HEK293 (cell line): Measurements from ENCODE around the gene ASIC4.

Source experiments
- CTCF ChIA-PET: fragments of 350-600 bp; formaldehyde crosslinking; extraction: SDS; loops from one replicate; lab custom pipeline; 2021; ENCODE audit warnings: antibody characterized with exemption; lab: Yijun Ruan, JAX
- POLR2A ChIA-PET: fragments of 300-600 bp; formaldehyde crosslinking; extraction: SDS; loops from one replicate; lab custom pipeline; 2020; ENCODE audit warnings: antibody characterized with exemption, inconsistent platforms; lab: Yijun Ruan, JAX
- H3K27ac ChIP-seq: fragments of 200-500 bp; sonication (Bioruptor generic); 2 replicates; pipeline ENCODE4 v1.5.1; 2014; ENCODE audit warnings: low read depth, low read length, control low read depth, inconsistent platforms; ENCODE audit errors: extremely low read depth
- H3K36me3 ChIP-seq, 2 experiments: fragments of 200-500 bp in 1 of 2; sonication (Bioruptor generic) in 1 of 2; 1 replicate in 1 of 2; 2 replicates in 1 of 2; pipeline ENCODE4 v1.5.1; 2014 to 2017; ENCODE audit warnings: inconsistent platforms in 2 of 2, low read length in 2 of 2; ENCODE audit not compliant: control insufficient read depth in 2 of 2, insufficient read depth in 1 of 2
- H3K4me1 ChIP-seq: fragments of 200-500 bp; sonication (Bioruptor generic); 2 replicates; pipeline ENCODE4 v1.5.1; 2014; ENCODE audit warnings: mild to moderate bottlenecking, low read length, inconsistent platforms; ENCODE audit not compliant: control insufficient read depth, insufficient read depth
- H3K4me3 ChIP-seq: 2 replicates; pipeline ENCODE4 v1.5.1; 2011; ENCODE audit warnings: low read depth, mild to moderate bottlenecking, control low read depth, low read length, moderate library complexity
- H3K9me3 ChIP-seq: fragments of 200-500 bp; sonication (Bioruptor generic); 2 replicates; pipeline ENCODE4 v1.5.1; 2014; ENCODE audit warnings: low read depth, low read length, inconsistent platforms; ENCODE audit not compliant: control insufficient read depth, insufficient read depth
- BCL11B ChIP-seq: fragments of 450-650 bp; formaldehyde crosslinking; IDR thresholded peaks from 2 replicates; pipeline ENCODE4 v1.5.1; 2016; ENCODE audit warnings: low read depth, missing biosample characterization, missing genetic modification characterization
- CTCF ChIP-seq: fragments of 450-650 bp; formaldehyde crosslinking; IDR thresholded peaks from 2 replicates; pipeline ENCODE4 v1.5.1; 2016; ENCODE audit warnings: missing biosample characterization, missing genetic modification characterization
- GLIS1 ChIP-seq: fragments of 450-650 bp; formaldehyde crosslinking; IDR thresholded peaks from 2 replicates; pipeline ENCODE4 v1.5.1; 2016; ENCODE audit warnings: missing biosample characterization, missing genetic modification characterization
- HOXD13 ChIP-seq: sonication (generic); formaldehyde crosslinking; IDR thresholded peaks from 2 replicates; pipeline ENCODE4 v1.8.0; 2022; ENCODE audit warnings: missing genetic modification reagents, borderline replicate concordance
- IKZF3 ChIP-seq: fragments of 450-650 bp; IDR thresholded peaks from 2 replicates; pipeline ENCODE4 v1.5.0; 2018; ENCODE audit warnings: missing biosample characterization, mild to moderate bottlenecking, missing genetic modification characterization, moderate library complexity
- MEIS1 ChIP-seq: sonication (generic); formaldehyde crosslinking; IDR thresholded peaks from 2 replicates; pipeline ENCODE4 v1.8.1; 2022; ENCODE audit warnings: missing genetic modification reagents, mild to moderate bottlenecking, borderline replicate concordance
- MZF1 ChIP-seq: fragments of 450-650 bp; formaldehyde crosslinking; IDR thresholded peaks from 2 replicates; pipeline ENCODE4 v1.5.1; 2017; ENCODE audit warnings: missing biosample characterization, missing genetic modification characterization, borderline replicate concordance
- PRDM10 ChIP-seq: fragments of 450-650 bp; formaldehyde crosslinking; IDR thresholded peaks from 2 replicates; pipeline ENCODE4 v1.5.1; 2016; ENCODE audit warnings: missing biosample characterization, missing genetic modification characterization
- YY2 ChIP-seq: fragments of 450-650 bp; formaldehyde crosslinking; IDR thresholded peaks from 2 replicates; pipeline ENCODE4 v1.5.1; 2016; ENCODE audit warnings: missing biosample characterization, missing genetic modification characterization
- ZBTB7A ChIP-seq: fragments of 450-650 bp; formaldehyde crosslinking; IDR thresholded peaks from 2 replicates; pipeline ENCODE4 v1.5.1; 2016; ENCODE audit warnings: low read depth, missing biosample characterization, missing genetic modification characterization
- ZBTB8A ChIP-seq: fragments of 450-650 bp; formaldehyde crosslinking; IDR thresholded peaks from 2 replicates; pipeline ENCODE4 v1.5.1; 2016; ENCODE audit warnings: missing biosample characterization, missing genetic modification characterization
- ZFP41 ChIP-seq: fragments of 450-650 bp; formaldehyde crosslinking; IDR thresholded peaks from 2 replicates; pipeline ENCODE4 v1.5.1; 2016; ENCODE audit warnings: missing biosample characterization, missing genetic modification characterization, borderline replicate concordance
- ZIC2 ChIP-seq: fragments of 450-650 bp; formaldehyde crosslinking; IDR thresholded peaks from 2 replicates; pipeline ENCODE4 v1.5.1; 2016; ENCODE audit warnings: missing biosample characterization, missing genetic modification characterization
- ZNF138 ChIP-seq: fragments of 450-650 bp; formaldehyde crosslinking; IDR thresholded peaks from 2 replicates; pipeline ENCODE4 v1.5.1; 2016; ENCODE audit warnings: missing biosample characterization, missing genetic modification characterization, borderline replicate concordance
- ZNF433 ChIP-seq: fragments of 450-650 bp; formaldehyde crosslinking; IDR thresholded peaks from 2 replicates; pipeline ENCODE4 v1.5.1; 2016; ENCODE audit warnings: missing biosample characterization, missing genetic modification characterization, low read depth
- ZNF558 ChIP-seq: fragments of 450-650 bp; formaldehyde crosslinking; IDR thresholded peaks from 2 replicates; pipeline ENCODE4 v1.5.1; 2016; ENCODE audit warnings: missing biosample characterization, missing genetic modification characterization
- ZNF561 ChIP-seq: fragments of 450-650 bp; IDR thresholded peaks from 2 replicates; pipeline ENCODE4 v1.5.1; 2018; ENCODE audit warnings: missing biosample characterization, missing genetic modification characterization, borderline replicate concordance
- ZNF585B ChIP-seq: fragments of 450-650 bp; formaldehyde crosslinking; IDR thresholded peaks from 2 replicates; pipeline ENCODE4 v1.5.1; 2016; ENCODE audit warnings: missing biosample characterization, missing genetic modification characterization
- ZNF600 ChIP-seq: fragments of 450-650 bp; formaldehyde crosslinking; IDR thresholded peaks from 2 replicates; pipeline ENCODE4 v1.5.1; 2016; ENCODE audit warnings: missing biosample characterization, missing genetic modification characterization
- ZNF645 ChIP-seq: fragments of 450-650 bp; formaldehyde crosslinking; IDR thresholded peaks from 2 replicates; pipeline ENCODE4; 2016; ENCODE audit warnings: missing biosample characterization, missing genetic modification characterization
- ZNF677 ChIP-seq: fragments of 450-650 bp; IDR thresholded peaks from 2 replicates; pipeline ENCODE4 v1.5.0; 2018; ENCODE audit warnings: missing biosample characterization, mild to moderate bottlenecking, missing genetic modification characterization, moderate library complexity
- ZSCAN5A ChIP-seq: fragments of 450-650 bp; formaldehyde crosslinking; IDR thresholded peaks from 2 replicates; pipeline ENCODE4 v1.5.1; 2016; ENCODE audit warnings: missing biosample characterization, missing genetic modification characterization
- TF ChIP-seq, protein P1 (sequence below): fragments of 450-650 bp; formaldehyde crosslinking; IDR thresholded peaks from 2 replicates; pipeline ENCODE4 v1.5.1; 2017; ENCODE audit warnings: missing biosample characterization, missing genetic modification characterization
- TF ChIP-seq, protein P2 (sequence below): fragments of 450-650 bp; formaldehyde crosslinking; IDR thresholded peaks from 2 replicates; pipeline ENCODE4 v1.5.1; 2016; ENCODE audit warnings: missing biosample characterization, missing genetic modification characterization

Gene ASIC4

DNA sequence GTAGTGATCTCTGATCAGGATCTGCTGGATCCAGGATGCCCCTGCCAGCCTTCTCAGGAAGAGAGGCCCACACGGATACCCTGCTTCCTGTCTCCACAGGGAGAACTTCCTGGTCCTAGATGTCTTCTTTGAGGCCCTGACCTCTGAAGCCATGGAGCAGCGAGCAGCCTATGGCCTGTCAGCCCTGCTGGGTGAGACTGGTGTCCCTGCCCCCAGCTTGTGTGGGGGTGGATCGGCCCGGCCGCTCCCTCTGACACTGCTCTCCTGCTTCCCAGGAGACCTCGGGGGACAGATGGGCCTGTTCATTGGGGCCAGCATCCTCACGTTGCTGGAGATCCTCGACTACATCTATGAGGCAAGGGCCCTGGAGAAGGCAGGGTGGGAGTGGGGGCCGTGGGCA, 22.7 kb downstream of the ASIC4 start (continued):
- TF ChIP-seq ZNF600 (no peak), ZNF558 (tag by site-specific recombination) (no peak), ZBTB7A (tag by site-specific recombination) (no peak)

GRCh38 chr2:219537657-219538488, 23.6 kb downstream of the ASIC4 start:
- ChIA-PET POLR2A (no interaction called here), CTCF (interaction anchor here (0.5 to 4.2 kb wide), 8 partner anchors 7 to 319 kb away, joined by 3 to 68 read pairs (median 4); no protein-coding TSS in a partner anchor)
- Histone ChIP-seq H3K27ac (no peak overlapping the region), H3K4me3 (no peak overlapping the region), H3K4me1 (no peaks in the 10 kb centered on the region), H3K9me3 (no peaks in the 10 kb centered on the region), H3K36me3 (peaks cover 0 to 32% of the 10 kb centered on the region in 2 experiments; a peak in 1 of 3 replicates)
- TF ChIP-seq ZFP41 (tag by site-specific recombination) (no peak), MZF1 (no peak), ZIC2 (tag by site-specific recombination) (peak; percentile 90), ZNF138 (no peak), PRDM10 (tag by site-specific recombination) (peak; percentile 85), ZNF433 (tag by site-specific recombination) (no peak), ZNF585B (no peak), BCL11B (tag by site-specific recombination) (no peak), ZSCAN5A (tag by site-specific recombination) (no peak), YY2 (tag by site-specific recombination) (no peak), ZBTB8A (no peak), ZNF677 (no peak), CTCF (tag by site-specific recombination) (no peak), ZNF645 (tag by site-specific recombination) (no peak), IKZF3 (tag by site-specific recombination) (no peak), HOXD13 (CRISPR knock-in tag) (no peak), MEIS1 (CRISPR knock-in tag) (no peak), ZNF561 (tag by site-specific recombination) (no peak), GLIS1 (tag by site-specific recombination) (peak; percentile 89)
- TF ChIP-seq, protein P1, sequence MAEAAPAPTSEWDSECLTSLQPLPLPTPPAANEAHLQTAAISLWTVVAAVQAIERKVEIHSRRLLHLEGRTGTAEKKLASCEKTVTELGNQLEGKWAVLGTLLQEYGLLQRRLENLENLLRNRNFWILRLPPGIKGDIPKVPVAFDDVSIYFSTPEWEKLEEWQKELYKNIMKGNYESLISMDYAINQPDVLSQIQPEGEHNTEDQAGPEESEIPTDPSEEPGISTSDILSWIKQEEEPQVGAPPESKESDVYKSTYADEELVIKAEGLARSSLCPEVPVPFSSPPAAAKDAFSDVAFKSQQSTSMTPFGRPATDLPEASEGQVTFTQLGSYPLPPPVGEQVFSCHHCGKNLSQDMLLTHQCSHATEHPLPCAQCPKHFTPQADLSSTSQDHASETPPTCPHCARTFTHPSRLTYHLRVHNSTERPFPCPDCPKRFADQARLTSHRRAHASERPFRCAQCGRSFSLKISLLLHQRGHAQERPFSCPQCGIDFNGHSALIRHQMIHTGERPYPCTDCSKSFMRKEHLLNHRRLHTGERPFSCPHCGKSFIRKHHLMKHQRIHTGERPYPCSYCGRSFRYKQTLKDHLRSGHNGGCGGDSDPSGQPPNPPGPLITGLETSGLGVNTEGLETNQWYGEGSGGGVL (tag by site-specific recombination) = no peak
- TF ChIP-seq, protein P2, sequence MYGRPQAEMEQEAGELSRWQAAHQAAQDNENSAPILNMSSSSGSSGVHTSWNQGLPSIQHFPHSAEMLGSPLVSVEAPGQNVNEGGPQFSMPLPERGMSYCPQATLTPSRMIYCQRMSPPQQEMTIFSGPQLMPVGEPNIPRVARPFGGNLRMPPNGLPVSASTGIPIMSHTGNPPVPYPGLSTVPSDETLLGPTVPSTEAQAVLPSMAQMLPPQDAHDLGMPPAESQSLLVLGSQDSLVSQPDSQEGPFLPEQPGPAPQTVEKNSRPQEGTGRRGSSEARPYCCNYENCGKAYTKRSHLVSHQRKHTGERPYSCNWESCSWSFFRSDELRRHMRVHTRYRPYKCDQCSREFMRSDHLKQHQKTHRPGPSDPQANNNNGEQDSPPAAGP = peak; percentile 62; the same call in 1 of the 2 replicates
